ENCODE results near the gene SASH1. TPM values are rescaled to one million over a fixed set of nuclear protein-coding genes. Genes with fewer than 3 reads are reported as not detected.

The SASH1 gene
- total RNA-seq, 1 donor from 2014 or later, result 24.3 TPM

- no peak for DNase-seq (ENCODE audit: low spot score)
Measured at GRCh38 chr6:148457137-148457842, 114.7 kb downstream of the SASH1 start.

GRCh38 chr6:148457843-148458159 lies 115.2 kb downstream of the SASH1 start:
- no peak for DNase-seq (ENCODE audit: low spot score)

GRCh38 chr6:148459238-148459637 lies 116.6 kb downstream of the SASH1 start:
- no peak for DNase-seq (ENCODE audit: low spot score)

- no peak for DNase-seq (ENCODE audit: low spot score)
Measured at GRCh38 chr6:148460876-148461646, 118.4 kb downstream of the SASH1 start.

GRCh38 chr6:148461986-148462577 lies 119.4 kb downstream of the SASH1 start:
- no peak for DNase-seq (ENCODE audit: low spot score)

GRCh38 chr6:148463671-148464070 lies 121.0 kb downstream of the SASH1 start:
- no peak for DNase-seq (ENCODE audit: low spot score)

- DNase-seq (ENCODE audit: low spot score), result peak; percentile 61
Measured at GRCh38 chr6:148464319-148465010, 121.8 kb downstream of the SASH1 start.

GRCh38 chr6:148465011-148465335 lies 122.3 kb downstream of the SASH1 start:
- DNase-seq (ENCODE audit: low spot score), result no peak

- no peak for DNase-seq (ENCODE audit: low spot score)
Measured at GRCh38 chr6:148465670-148466069, 123.0 kb downstream of the SASH1 start.

GRCh38 chr6:148466158-148466557 lies 123.5 kb downstream of the SASH1 start:
- DNase-seq (ENCODE audit: low spot score), result no peak

- no peak for DNase-seq (ENCODE audit: low spot score)
Measured at GRCh38 chr6:148467926-148468325, 125.3 kb downstream of the SASH1 start.

- no peak for DNase-seq (ENCODE audit: low spot score)
Measured at GRCh38 chr6:148470156-148470555, 127.5 kb downstream of the SASH1 start.

GRCh38 chr6:148470606-148471465 lies 128.2 kb downstream of the SASH1 start:
- no peak for DNase-seq (ENCODE audit: low spot score)

- DNase-seq (ENCODE audit: low spot score), result no peak
Measured at GRCh38 chr6:148471624-148472159, 129.1 kb downstream of the SASH1 start.

- DNase-seq (ENCODE audit: low spot score), result no peak
Measured at GRCh38 chr6:148472171-148473105, 129.8 kb downstream of the SASH1 start.

- DNase-seq (ENCODE audit: low spot score), result no peak
Measured at GRCh38 chr6:148479497-148479896, 136.9 kb downstream of the SASH1 start.

- DNase-seq (ENCODE audit: low spot score), result no peak
Measured at GRCh38 chr6:148487461-148487860, 144.8 kb downstream of the SASH1 start.

- no peak for DNase-seq (ENCODE audit: low spot score)
Measured at GRCh38 chr6:148491638-148492251, 149.1 kb downstream of the SASH1 start.

GRCh38 chr6:148492654-148493290 lies 150.1 kb downstream of the SASH1 start:
- DNase-seq (ENCODE audit: low spot score), result no peak
